ENCODE results near the gene NFATC4. TPM values are rescaled to one million over a fixed set of nuclear protein-coding genes. Genes with fewer than 3 reads are reported as not detected.
"Not testable (repeated sequence)": the region's sequence is repeated elsewhere in the genome, so short reads cannot be mapped to it uniquely, and the experiment has no call there.

Gene NFATC4
- total and polyA plus RNA-seq, 2 experiments from 2014 or later: 20.9 to 26.6 TPM

DNA sequence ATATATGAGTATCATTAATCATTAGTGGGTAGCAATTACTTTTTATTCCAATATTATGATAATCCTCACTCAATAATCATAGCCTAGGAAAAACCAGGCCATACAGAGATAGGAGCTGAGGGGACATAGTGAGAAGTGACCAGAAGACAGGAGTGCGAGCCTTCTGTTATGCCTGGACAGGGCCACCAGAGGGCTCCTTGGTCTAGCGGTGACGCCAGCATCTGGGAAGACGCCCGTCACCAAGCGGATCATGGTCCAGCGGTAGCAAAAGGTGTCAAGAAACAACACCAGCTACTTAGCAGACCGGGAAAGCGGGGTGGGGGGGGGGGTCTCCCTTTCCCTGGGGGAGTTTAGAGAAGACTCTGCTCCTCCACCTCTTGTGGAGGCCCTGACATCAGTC is 40.1 kb upstream of the NFATC4 start:
- H3K9me3 Mint-ChIP-seq; H3K79me2 ChIP-seq (replicated peaks; ENCODE audit: insufficient read depth); H3K36me3 Mint-ChIP-seq (ENCODE audit: low read depth); H3K4me3 Mint-ChIP-seq; H3K36me3 ChIP-seq (ENCODE audit: insufficient read depth); H3K4me1 ChIP-seq (ENCODE audit: insufficient read depth); H3K4me1 Mint-ChIP-seq; H3K9me2 ChIP-seq (ENCODE audit: insufficient read depth); H2AFZ ChIP-seq; ATAC-seq; H3K4me3 ChIP-seq; H3K4me2 ChIP-seq; H4K20me1 ChIP-seq (replicated peaks; ENCODE audit: insufficient read depth); H3F3A ChIP-seq (replicated peaks; ENCODE audit: low read depth); H3K27ac ChIP-seq (ENCODE audit: low read depth); H3K27ac Mint-ChIP-seq; DNase-seq (ENCODE audit: low spot score): not testable (repeated sequence)
- peak; percentile 83 for TF ChIP-seq CREB1 (CRISPR knock-in tag; IDR thresholded peaks at IDR 0.05; ENCODE audit: low read depth)
- TF ChIP-seq, protein P1, sequence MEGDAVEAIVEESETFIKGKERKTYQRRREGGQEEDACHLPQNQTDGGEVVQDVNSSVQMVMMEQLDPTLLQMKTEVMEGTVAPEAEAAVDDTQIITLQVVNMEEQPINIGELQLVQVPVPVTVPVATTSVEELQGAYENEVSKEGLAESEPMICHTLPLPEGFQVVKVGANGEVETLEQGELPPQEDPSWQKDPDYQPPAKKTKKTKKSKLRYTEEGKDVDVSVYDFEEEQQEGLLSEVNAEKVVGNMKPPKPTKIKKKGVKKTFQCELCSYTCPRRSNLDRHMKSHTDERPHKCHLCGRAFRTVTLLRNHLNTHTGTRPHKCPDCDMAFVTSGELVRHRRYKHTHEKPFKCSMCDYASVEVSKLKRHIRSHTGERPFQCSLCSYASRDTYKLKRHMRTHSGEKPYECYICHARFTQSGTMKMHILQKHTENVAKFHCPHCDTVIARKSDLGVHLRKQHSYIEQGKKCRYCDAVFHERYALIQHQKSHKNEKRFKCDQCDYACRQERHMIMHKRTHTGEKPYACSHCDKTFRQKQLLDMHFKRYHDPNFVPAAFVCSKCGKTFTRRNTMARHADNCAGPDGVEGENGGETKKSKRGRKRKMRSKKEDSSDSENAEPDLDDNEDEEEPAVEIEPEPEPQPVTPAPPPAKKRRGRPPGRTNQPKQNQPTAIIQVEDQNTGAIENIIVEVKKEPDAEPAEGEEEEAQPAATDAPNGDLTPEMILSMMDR (conservative IDR thresholded peaks at IDR 0.05; ENCODE audit: low read depth in 2 of 2): peak; percentile 58 to 59
- H3K27me3 ChIP-seq (ENCODE audit: insufficient read depth): peaks cover 47% of the 10 kb centered on the region
- H3K27me3 Mint-ChIP-seq (ENCODE audit: insufficient read depth, low read depth, poor library complexity): peaks cover 37% of the 10 kb centered on the region

DNA sequence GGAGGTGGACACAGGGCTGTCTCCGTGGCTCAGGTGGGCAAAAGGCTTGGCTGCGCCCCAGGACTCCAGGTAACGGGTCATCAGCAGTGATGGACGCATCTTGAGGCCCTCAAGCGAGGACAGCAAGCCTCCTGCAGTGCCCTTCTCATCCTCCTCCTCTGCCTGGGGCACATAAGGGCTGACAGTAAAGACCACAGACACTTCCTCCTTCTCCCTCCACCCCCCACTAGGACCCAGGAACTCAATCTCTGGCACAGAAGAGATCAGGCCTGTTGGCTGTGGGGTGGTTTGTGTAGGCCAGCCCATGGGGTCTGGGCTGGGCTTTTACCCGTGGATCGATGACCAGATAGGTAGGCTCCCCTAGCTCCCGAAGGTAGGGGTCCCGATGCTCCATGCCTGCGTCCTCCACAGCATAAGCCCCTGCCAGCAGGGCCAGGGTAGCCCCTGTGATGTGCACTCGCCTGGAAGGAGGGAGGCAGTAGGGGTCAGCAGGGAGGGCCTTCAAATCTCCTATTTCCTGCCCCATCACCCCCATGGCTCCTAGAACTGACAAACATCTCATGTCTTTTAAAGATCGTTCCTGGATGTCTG is 38.8 kb upstream of the NFATC4 start:
- no peak overlapping the region for H3K4me3 ChIP-seq
- no peaks in the 10 kb centered on the region for H3K36me3 ChIP-seq (ENCODE audit: insufficient read depth)
- 0 out of 2 replicates have a peak, but pooled peaks cover 8% of the 10 kb centered on the region for H3F3A ChIP-seq (replicated peaks; ENCODE audit: low read depth)
- Mint-ChIP-seq H3K4me3 (no peak overlapping the region), H3K27ac (no peak overlapping the region), H3K9me3 (no peaks in the 10 kb centered on the region; the same call in 2 of the 3 replicates), H3K4me1 (peaks cover 7% of the 10 kb centered on the region), H3K27me3 (ENCODE audit: insufficient read depth, low read depth, poor library complexity) (peaks cover 49% of the 10 kb centered on the region), H3K36me3 (ENCODE audit: low read depth) (no peaks in the 10 kb centered on the region; the same call in 2 of the 3 replicates)
- no peaks in the 10 kb centered on the region; the same call in 1 of the 2 replicates for H4K20me1 ChIP-seq (replicated peaks; ENCODE audit: insufficient read depth)
- H2AFZ ChIP-seq: no peak overlapping the region
- peaks cover 52% of the 10 kb centered on the region for H3K27me3 ChIP-seq (ENCODE audit: insufficient read depth)
- no peak for TF ChIP-seq POLR2AphosphoS5 (IDR thresholded peaks at IDR 0.05; ENCODE audit: low read depth)
- ATAC-seq (no peak), DNase-seq (ENCODE audit: low spot score) (no peak)
- no peak overlapping the region for H3K4me2 ChIP-seq
- H3K79me2 ChIP-seq (replicated peaks; ENCODE audit: insufficient read depth): no peaks in the 10 kb centered on the region
- H3K27ac ChIP-seq (ENCODE audit: low read depth): no peak overlapping the region
- H3K4me1 ChIP-seq (ENCODE audit: insufficient read depth): peaks cover 12% of the 10 kb centered on the region; the same call in 1 of the 2 replicates
- H3K9me2 ChIP-seq (ENCODE audit: insufficient read depth): no peaks in the 10 kb centered on the region

DNA sequence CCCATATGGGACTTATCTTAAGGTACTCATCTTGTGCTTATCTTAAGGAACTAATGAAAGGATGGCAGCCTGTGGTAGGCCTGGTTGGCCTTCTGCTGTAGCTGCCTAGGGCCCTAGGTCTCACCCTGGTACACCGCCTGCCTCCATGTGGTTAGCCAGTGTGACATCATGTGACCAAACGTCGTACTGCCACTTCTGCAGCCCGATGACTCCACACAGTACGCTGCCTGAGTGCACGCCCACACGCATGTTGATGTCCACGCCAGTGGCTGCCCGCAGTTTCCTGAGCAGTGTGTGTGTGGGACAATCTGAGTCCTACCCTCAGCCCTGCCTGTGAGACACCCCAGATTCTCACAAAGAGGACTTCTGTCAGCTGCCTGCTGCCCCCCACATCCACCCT is 38.2 kb upstream of the NFATC4 start:
- no peak overlapping the region for H3K4me2 ChIP-seq
- H3K27me3 Mint-ChIP-seq (ENCODE audit: insufficient read depth, low read depth, poor library complexity): peaks cover 52% of the 10 kb centered on the region
- DNase-seq (ENCODE audit: low spot score): no peak
- no peak for ATAC-seq
- H3K27me3 ChIP-seq (ENCODE audit: insufficient read depth): peaks cover 58% of the 10 kb centered on the region
- 0 out of 2 replicates have a peak, but pooled peaks cover 8% of the 10 kb centered on the region for H3F3A ChIP-seq (replicated peaks; ENCODE audit: low read depth)
- no peak overlapping the region for H3K4me3 Mint-ChIP-seq
- peaks cover 12% of the 10 kb centered on the region; the same call in 1 of the 2 replicates for H3K4me1 ChIP-seq (ENCODE audit: insufficient read depth)
- peaks cover 9% of the 10 kb centered on the region for H3K4me1 Mint-ChIP-seq
- no peaks in the 10 kb centered on the region; the same call in 1 of the 2 replicates for H4K20me1 ChIP-seq (replicated peaks; ENCODE audit: insufficient read depth)
- no peak overlapping the region for H3K27ac ChIP-seq (ENCODE audit: low read depth)
- H3K36me3 ChIP-seq (ENCODE audit: insufficient read depth): no peaks in the 10 kb centered on the region
- no peaks in the 10 kb centered on the region; the same call in 2 of the 3 replicates for H3K36me3 Mint-ChIP-seq (ENCODE audit: low read depth)
- no peaks in the 10 kb centered on the region; the same call in 2 of the 3 replicates for H3K9me3 Mint-ChIP-seq
- H3K27ac Mint-ChIP-seq: no peak overlapping the region
- no peaks in the 10 kb centered on the region for H3K9me2 ChIP-seq (ENCODE audit: insufficient read depth)
- H3K4me3 ChIP-seq: no peak overlapping the region
- H3K79me2 ChIP-seq (replicated peaks; ENCODE audit: insufficient read depth): no peaks in the 10 kb centered on the region
- H2AFZ ChIP-seq: no peak overlapping the region
- TF ChIP-seq STAT1 (IDR thresholded peaks at IDR 0.05; ENCODE audit: unreplicated experiment): no peak
- no peak for TF ChIP-seq EZH2 (IDR thresholded peaks at IDR 0.05; ENCODE audit: low read depth, unreplicated experiment)
- no peak for TF ChIP-seq CREB1 (CRISPR knock-in tag; IDR thresholded peaks at IDR 0.05; ENCODE audit: low read depth)
- no peak for TF ChIP-seq NANOG (IDR thresholded peaks at IDR 0.05; ENCODE audit: borderline replicate concordance)
- TF ChIP-seq POLR2AphosphoS5 (IDR thresholded peaks at IDR 0.05; ENCODE audit: low read depth): no peak
- no peak for TF ChIP-seq EZH2phosphoT487 (IDR thresholded peaks at IDR 0.05; ENCODE audit: unreplicated experiment)
- TF ChIP-seq ZNF331 (CRISPR knock-in tag; IDR thresholded peaks at IDR 0.05; ENCODE audit: low read depth): no peak
- TF ChIP-seq ZNF114 (CRISPR knock-in tag; IDR thresholded peaks at IDR 0.05): no peak
- TF ChIP-seq JUNB (IDR thresholded peaks at IDR 0.05; ENCODE audit: unreplicated experiment): no peak

Data from GM23338 (cell line).